Measurements from ENCODE around the gene SLC25A11. TPM values are rescaled to one million over a fixed set of nuclear protein-coding genes. Genes with fewer than 3 reads are reported as not detected.

The SLC25A11 gene
- total and polyA plus RNA-seq, 2 donors (not counting 1 experiment from before 2014, with no cell fraction given) = 32.3 to 44.4 TPM

DNA sequence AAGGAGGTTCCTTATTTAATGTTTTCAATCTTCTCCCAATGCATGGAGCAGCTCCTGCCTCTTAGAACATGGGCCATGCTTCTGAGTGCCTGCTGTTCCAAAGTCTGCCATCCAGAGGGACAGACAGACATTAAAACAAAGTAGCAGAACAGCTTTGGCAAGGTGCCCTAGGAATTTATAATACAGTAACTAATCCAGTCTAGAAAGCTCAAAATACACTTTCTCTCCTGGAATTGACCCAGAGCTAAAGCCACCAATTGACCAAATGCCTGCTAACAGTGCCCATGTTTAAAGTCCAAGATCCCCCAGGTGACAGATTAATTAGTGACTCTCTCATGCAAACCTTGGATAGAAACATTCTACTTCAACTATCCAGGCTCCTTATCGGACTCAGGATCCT is 25.9 kb downstream of the SLC25A11 start:
- TF ChIP-seq EZH2 (IDR thresholded peaks at IDR 0.05; ENCODE audit: borderline replicate concordance, insufficient read depth, low read depth, low read length, poor library complexity, severe bottlenecking) = no peak
- TF ChIP-seq, protein P1, sequence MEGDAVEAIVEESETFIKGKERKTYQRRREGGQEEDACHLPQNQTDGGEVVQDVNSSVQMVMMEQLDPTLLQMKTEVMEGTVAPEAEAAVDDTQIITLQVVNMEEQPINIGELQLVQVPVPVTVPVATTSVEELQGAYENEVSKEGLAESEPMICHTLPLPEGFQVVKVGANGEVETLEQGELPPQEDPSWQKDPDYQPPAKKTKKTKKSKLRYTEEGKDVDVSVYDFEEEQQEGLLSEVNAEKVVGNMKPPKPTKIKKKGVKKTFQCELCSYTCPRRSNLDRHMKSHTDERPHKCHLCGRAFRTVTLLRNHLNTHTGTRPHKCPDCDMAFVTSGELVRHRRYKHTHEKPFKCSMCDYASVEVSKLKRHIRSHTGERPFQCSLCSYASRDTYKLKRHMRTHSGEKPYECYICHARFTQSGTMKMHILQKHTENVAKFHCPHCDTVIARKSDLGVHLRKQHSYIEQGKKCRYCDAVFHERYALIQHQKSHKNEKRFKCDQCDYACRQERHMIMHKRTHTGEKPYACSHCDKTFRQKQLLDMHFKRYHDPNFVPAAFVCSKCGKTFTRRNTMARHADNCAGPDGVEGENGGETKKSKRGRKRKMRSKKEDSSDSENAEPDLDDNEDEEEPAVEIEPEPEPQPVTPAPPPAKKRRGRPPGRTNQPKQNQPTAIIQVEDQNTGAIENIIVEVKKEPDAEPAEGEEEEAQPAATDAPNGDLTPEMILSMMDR (IDR thresholded peaks at IDR 0.05) = no peak
- Histone ChIP-seq H3K9ac (ENCODE audit: low read length) (no peak overlapping the region), H4K20me1 (ENCODE audit: control insufficient read depth, insufficient read depth, low read length, poor library complexity, severe bottlenecking) (no peaks in the 10 kb centered on the region), H2AFZ (ENCODE audit: insufficient read depth, low read depth, low read length, poor library complexity, severe bottlenecking) (no peak overlapping the region), H3K4me1 (ENCODE audit: control insufficient read depth in 2 of 2, insufficient read depth in 2 of 2, low read length in 2 of 2) (peaks cover under 1 to 5% of the 10 kb centered on the region in 2 donors), H3K4me2 (replicated peaks; ENCODE audit: low read depth, low read length, poor library complexity, severe bottlenecking) (no peak overlapping the region), H3K36me3 (replicated peaks in 1 of 2; ENCODE audit: control extremely low read depth in 1 of 2, control insufficient read depth in 1 of 2, extremely low read depth in 1 of 2, insufficient read depth in 2 of 2, low read length in 1 of 2) (no peaks in the 10 kb centered on the region), H3K27ac (ENCODE audit: low read length in 2 of 2) (no peak overlapping the region), H3K79me2 (ENCODE audit: control insufficient read depth, insufficient read depth, low read length) (no peaks in the 10 kb centered on the region), H3K9me3 (ENCODE audit: control extremely low read depth in 1 of 3, control insufficient read depth in 2 of 3, insufficient read depth in 1 of 3, low read length in 2 of 3) (no peaks in the 10 kb centered on the region), H3K4me3 (ENCODE audit: control extremely low read depth in 1 of 5, extremely low read depth in 1 of 5, insufficient read depth in 1 of 5, low read depth in 2 of 5, low read length in 4 of 5) (no peak overlapping the region), H3K27me3 (replicated peaks in 1 of 4; ENCODE audit: control extremely low read depth in 1 of 4, control insufficient read depth in 3 of 4, insufficient read depth in 4 of 4, low read length in 3 of 4) (peaks cover 0 to 5% (median 0%) of the 10 kb centered on the region in 4 experiments)
- H3K9me3 Mint-ChIP-seq (ENCODE audit: insufficient read depth) = no peaks in the 10 kb centered on the region
- no CpG with 5 or more reads among the region's 1 CpG for WGBS (ENCODE audit: insufficient coverage)
- no peak overlapping the region for H3K4me3 Mint-ChIP-seq
- H3K4me1 Mint-ChIP-seq = no peaks in the 10 kb centered on the region
- ChIA-PET CTCF (interaction anchor here (0.8 to 1.1 kb wide), 2 partner anchors 11 to 66 kb away, joined by 3 to 5 read pairs; partner anchors contain the start of gene CHRNE), POLR2A (interaction anchor here (0.6 kb wide), 1 partner anchor 112 kb away, joined by 3 read pairs; no protein-coding TSS in a partner anchor)
- peaks cover 5% of the 10 kb centered on the region for H3K27me3 Mint-ChIP-seq
- DNase-seq (no peak), ATAC-seq (ENCODE audit: low read depth) (no peak)
- intact Hi-C loops (cut with micrococcal nuclease) = no loop called here
- no peak overlapping the region for H3K27ac Mint-ChIP-seq

GRCh38 chr17:4908711-4909496 is 30.9 kb downstream of the SLC25A11 start:
- intact Hi-C loops (cut with micrococcal nuclease) = loop anchor here (1.0 to 2.0 kb wide), 6 partner anchors 30 to 153 kb away; partner anchors contain the start of genes CAMTA2 and SPAG7
- Histone ChIP-seq H2AFZ (ENCODE audit: insufficient read depth, low read depth, low read length, poor library complexity, severe bottlenecking) (peak overlapping the region; percentile 78), H3K9me3 (ENCODE audit: control extremely low read depth in 1 of 3, control insufficient read depth in 2 of 3, insufficient read depth in 1 of 3, low read length in 2 of 3) (no peaks in the 10 kb centered on the region), H3K4me1 (ENCODE audit: control insufficient read depth in 2 of 2, insufficient read depth in 2 of 2, low read length in 2 of 2) (peaks cover 3 to 9% of the 10 kb centered on the region in 2 donors), H3K4me2 (replicated peaks; ENCODE audit: low read depth, low read length, poor library complexity, severe bottlenecking) (peak overlapping the region; percentile 42), H3K79me2 (ENCODE audit: control insufficient read depth, insufficient read depth, low read length) (no peaks in the 10 kb centered on the region), H3K27ac (ENCODE audit: low read length in 2 of 2) (no peak overlapping the region), H3K4me3 (ENCODE audit: control extremely low read depth in 1 of 5, extremely low read depth in 1 of 5, insufficient read depth in 1 of 5, low read depth in 2 of 5, low read length in 4 of 5) (no peak overlapping the region), H3K27me3 (replicated peaks in 1 of 4; ENCODE audit: control extremely low read depth in 1 of 4, control insufficient read depth in 3 of 4, insufficient read depth in 4 of 4, low read length in 3 of 4) (peaks cover 0 to 11% (median 1%) of the 10 kb centered on the region in 4 experiments), H3K36me3 (replicated peaks in 1 of 2; ENCODE audit: control extremely low read depth in 1 of 2, control insufficient read depth in 1 of 2, extremely low read depth in 1 of 2, insufficient read depth in 2 of 2, low read length in 1 of 2) (no peaks in the 10 kb centered on the region), H4K20me1 (ENCODE audit: control insufficient read depth, insufficient read depth, low read length, poor library complexity, severe bottlenecking) (no peaks in the 10 kb centered on the region), H3K9ac (ENCODE audit: low read length) (no peak overlapping the region)
- ATAC-seq (ENCODE audit: low read depth) (peak; percentile 99), DNase-seq (peak; percentile 84)
- no peak for TF ChIP-seq EZH2 (IDR thresholded peaks at IDR 0.05; ENCODE audit: borderline replicate concordance, insufficient read depth, low read depth, low read length, poor library complexity, severe bottlenecking)
- TF ChIP-seq, protein P1 (IDR thresholded peaks at IDR 0.05) = peak; percentile 74
- ChIA-PET CTCF (interaction anchor here (0.8 to 2.9 kb wide), 30 partner anchors 10 to 344 kb away, joined by 3 to 39 read pairs (median 5); partner anchors contain the start of genes C17orf107, CAMTA2, ENO3 and RNF167), POLR2A (interaction anchor here (0.6 to 2.1 kb wide), 12 partner anchors 31 to 155 kb away, joined by 3 to 11 read pairs (median 3); partner anchors contain the start of genes CAMTA2, RNF167 and SLC25A11)
- Mint-ChIP-seq H3K4me3 (no peak overlapping the region), H3K27me3 (peaks cover 9% of the 10 kb centered on the region), H3K9me3 (ENCODE audit: insufficient read depth) (no peaks in the 10 kb centered on the region), H3K4me1 (no peaks in the 10 kb centered on the region), H3K27ac (no peak overlapping the region)
- WGBS (ENCODE audit: insufficient coverage) = 22% methylated on average over 16 of the region's 20 CpGs

All from B cell (primary cell).